HEK293 (cell line): Measurements from ENCODE around the gene ELMO1.

Source experiments
- CTCF ChIA-PET: fragments of 350-600 bp; formaldehyde crosslinking; extraction: SDS; loops from one replicate; lab custom pipeline; 2021; ENCODE audit warnings: antibody characterized with exemption; lab: Yijun Ruan, JAX
- POLR2A ChIA-PET: fragments of 300-600 bp; formaldehyde crosslinking; extraction: SDS; loops from one replicate; lab custom pipeline; 2020; ENCODE audit warnings: antibody characterized with exemption, inconsistent platforms; lab: Yijun Ruan, JAX
- H3K27ac ChIP-seq: fragments of 200-500 bp; sonication (Bioruptor generic); 2 replicates; pipeline ENCODE4 v1.5.1; 2014; ENCODE audit warnings: low read depth, low read length, control low read depth, inconsistent platforms; ENCODE audit errors: extremely low read depth
- H3K36me3 ChIP-seq, 2 experiments: fragments of 200-500 bp in 1 of 2; sonication (Bioruptor generic) in 1 of 2; 1 replicate in 1 of 2; 2 replicates in 1 of 2; pipeline ENCODE4 v1.5.1; 2014 to 2017; ENCODE audit warnings: inconsistent platforms in 2 of 2, low read length in 2 of 2; ENCODE audit not compliant: control insufficient read depth in 2 of 2, insufficient read depth in 1 of 2
- H3K4me1 ChIP-seq: fragments of 200-500 bp; sonication (Bioruptor generic); 2 replicates; pipeline ENCODE4 v1.5.1; 2014; ENCODE audit warnings: mild to moderate bottlenecking, low read length, inconsistent platforms; ENCODE audit not compliant: control insufficient read depth, insufficient read depth
- H3K4me3 ChIP-seq: 2 replicates; pipeline ENCODE4 v1.5.1; 2011; ENCODE audit warnings: low read depth, mild to moderate bottlenecking, control low read depth, low read length, moderate library complexity
- H3K9me3 ChIP-seq: fragments of 200-500 bp; sonication (Bioruptor generic); 2 replicates; pipeline ENCODE4 v1.5.1; 2014; ENCODE audit warnings: low read depth, low read length, inconsistent platforms; ENCODE audit not compliant: control insufficient read depth, insufficient read depth
- BCL11B ChIP-seq: fragments of 450-650 bp; formaldehyde crosslinking; IDR thresholded peaks from 2 replicates; pipeline ENCODE4 v1.5.1; 2016; ENCODE audit warnings: low read depth, missing biosample characterization, missing genetic modification characterization
- GFI1B ChIP-seq: fragments of 450-650 bp; formaldehyde crosslinking; IDR thresholded peaks from 2 replicates; pipeline ENCODE4 v1.5.1; 2016; ENCODE audit warnings: missing biosample characterization, missing genetic modification characterization
- HOXC10 ChIP-seq: sonication (generic); formaldehyde crosslinking; IDR thresholded peaks from 2 replicates; pipeline ENCODE4 v1.8.1; 2023; ENCODE audit warnings: mild to moderate bottlenecking, missing genetic modification reagents
- IKZF3 ChIP-seq: fragments of 450-650 bp; IDR thresholded peaks from 2 replicates; pipeline ENCODE4 v1.5.0; 2018; ENCODE audit warnings: missing biosample characterization, mild to moderate bottlenecking, missing genetic modification characterization, moderate library complexity
- KLF16 ChIP-seq: fragments of 450-650 bp; formaldehyde crosslinking; IDR thresholded peaks from 2 replicates; pipeline ENCODE4 v1.5.1; 2017; ENCODE audit warnings: missing biosample characterization, missing genetic modification characterization
- OSR2 ChIP-seq: fragments of 450-650 bp; formaldehyde crosslinking; IDR thresholded peaks from 2 replicates; pipeline ENCODE4 v1.5.1; 2016; ENCODE audit warnings: missing biosample characterization, missing genetic modification characterization
- SETDB1 ChIP-seq: IDR thresholded peaks from one replicate; pipeline ENCODE4 v1.6.1; 2017; ENCODE audit warnings: mild to moderate bottlenecking, low read length, moderate library complexity, mixed read lengths; ENCODE audit not compliant: insufficient read length
- SP3 ChIP-seq: fragments of 450-650 bp; formaldehyde crosslinking; IDR thresholded peaks from 2 replicates; pipeline ENCODE4 v1.5.1; 2016; ENCODE audit warnings: missing biosample characterization, missing genetic modification characterization
- TCF7L2 ChIP-seq: IDR thresholded peaks from 2 replicates; pipeline ENCODE4 v1.6.1; 2011; ENCODE audit warnings: low read depth, mild to moderate bottlenecking, inconsistent platforms, low read length, moderate library complexity, borderline replicate concordance
- TRIM28 ChIP-seq: IDR thresholded peaks from 2 replicates; pipeline ENCODE4 v1.6.1; 2011; ENCODE audit warnings: low read length, control low read depth, borderline replicate concordance
- YY1 ChIP-seq: fragments of 450-650 bp; formaldehyde crosslinking; IDR thresholded peaks from 2 replicates; pipeline ENCODE4 v1.5.1; 2018; ENCODE audit warnings: missing biosample characterization, missing genetic modification characterization
- ZNF155 ChIP-seq: fragments of 450-650 bp; formaldehyde crosslinking; IDR thresholded peaks from 2 replicates; pipeline ENCODE4 v1.5.1; 2016; ENCODE audit warnings: missing biosample characterization, missing genetic modification characterization
- ZNF169 ChIP-seq: fragments of 450-650 bp; formaldehyde crosslinking; IDR thresholded peaks from 2 replicates; pipeline ENCODE4 v1.5.1; 2016; ENCODE audit warnings: missing biosample characterization, missing genetic modification characterization
- ZNF184 ChIP-seq: fragments of 450-650 bp; IDR thresholded peaks from 2 replicates; pipeline ENCODE4 v1.5.1; 2018; ENCODE audit warnings: missing biosample characterization, mild to moderate bottlenecking, missing genetic modification characterization
- ZNF211 ChIP-seq: fragments of 450-650 bp; formaldehyde crosslinking; IDR thresholded peaks from 2 replicates; pipeline ENCODE4 v1.5.1; 2016; ENCODE audit warnings: low read depth, missing biosample characterization, missing genetic modification characterization
- ZNF274 ChIP-seq, 2 experiments: fragments of 200-500 bp in 1 of 2; fragments of 450-650 bp in 1 of 2; sonication (Bioruptor generic) in 1 of 2; formaldehyde crosslinking in 1 of 2; IDR thresholded peaks; 2 replicates each; pipeline versions ENCODE4 v1.5.1 to v1.6.1; 2014 to 2016; ENCODE audit warnings: borderline replicate concordance in 1 of 2, inconsistent platforms in 1 of 2, low read length in 1 of 2, missing biosample characterization in 1 of 2, missing genetic modification characterization in 1 of 2
- ZNF302 ChIP-seq: fragments of 450-650 bp; formaldehyde crosslinking; IDR thresholded peaks from 2 replicates; pipeline ENCODE4 v1.5.1; 2016; ENCODE audit warnings: missing biosample characterization, missing genetic modification characterization, low read depth
- ZNF324 ChIP-seq: fragments of 450-650 bp; formaldehyde crosslinking; IDR thresholded peaks from 2 replicates; pipeline ENCODE4 v1.5.1; 2016; ENCODE audit warnings: missing biosample characterization, missing genetic modification characterization
- ZNF341 ChIP-seq: fragments of 450-650 bp; formaldehyde crosslinking; IDR thresholded peaks from 2 replicates; pipeline ENCODE4; 2016; ENCODE audit warnings: low read depth, missing biosample characterization, missing genetic modification characterization
- ZNF354C ChIP-seq: fragments of 450-650 bp; formaldehyde crosslinking; IDR thresholded peaks from 2 replicates; pipeline ENCODE4 v1.5.1; 2016; ENCODE audit warnings: missing biosample characterization, missing genetic modification characterization, low read depth, borderline replicate concordance
- ZNF366 ChIP-seq: fragments of 450-650 bp; formaldehyde crosslinking; conservative IDR thresholded peaks from 2 replicates; pipeline ENCODE4 v1.5.1; 2016; ENCODE audit warnings: missing biosample characterization, missing genetic modification characterization
- ZNF426 ChIP-seq: fragments of 450-650 bp; formaldehyde crosslinking; IDR thresholded peaks from 2 replicates; pipeline ENCODE4 v1.5.1; 2017; ENCODE audit warnings: missing biosample characterization, missing genetic modification characterization, mild to moderate bottlenecking, inconsistent platforms, moderate library complexity
- ZNF530 ChIP-seq: fragments of 450-650 bp; formaldehyde crosslinking; IDR thresholded peaks from 2 replicates; pipeline ENCODE4 v1.5.1; 2016; ENCODE audit warnings: low read depth, missing biosample characterization, missing genetic modification characterization
- ZNF555 ChIP-seq: fragments of 450-650 bp; formaldehyde crosslinking; conservative IDR thresholded peaks from 2 replicates; pipeline ENCODE4 v1.5.1; 2017; ENCODE audit warnings: missing biosample characterization, mild to moderate bottlenecking, missing genetic modification characterization, inconsistent platforms
- ZNF558 ChIP-seq: fragments of 450-650 bp; formaldehyde crosslinking; IDR thresholded peaks from 2 replicates; pipeline ENCODE4 v1.5.1; 2016; ENCODE audit warnings: missing biosample characterization, missing genetic modification characterization
- ZNF561 ChIP-seq: fragments of 450-650 bp; IDR thresholded peaks from 2 replicates; pipeline ENCODE4 v1.5.1; 2018; ENCODE audit warnings: missing biosample characterization, missing genetic modification characterization, borderline replicate concordance
- ZNF571 ChIP-seq: fragments of 450-650 bp; formaldehyde crosslinking; IDR thresholded peaks from 2 replicates; pipeline ENCODE4 v1.5.0; 2017; ENCODE audit warnings: missing biosample characterization, missing genetic modification characterization
- ZNF791 ChIP-seq: fragments of 450-650 bp; formaldehyde crosslinking; IDR thresholded peaks from 2 replicates; pipeline ENCODE4 v1.5.1; 2016; ENCODE audit warnings: missing biosample characterization, missing genetic modification characterization
- TF ChIP-seq, protein P1 (sequence below): fragments of 450-650 bp; formaldehyde crosslinking; conservative IDR thresholded peaks from 2 replicates; pipeline ENCODE4 v1.5.1; 2016; ENCODE audit warnings: low read depth, missing biosample characterization, missing genetic modification characterization
- TF ChIP-seq, protein P2 (sequence below): fragments of 450-650 bp; formaldehyde crosslinking; IDR thresholded peaks from 2 replicates; pipeline ENCODE4 v1.5.1; 2016; ENCODE audit warnings: missing biosample characterization, missing genetic modification characterization, low read depth
- TF ChIP-seq, protein P3 (sequence below): fragments of 450-650 bp; formaldehyde crosslinking; IDR thresholded peaks from 2 replicates; pipeline ENCODE4 v1.5.1; 2016; ENCODE audit warnings: missing biosample characterization, missing genetic modification characterization

ELMO1 gene

DNA sequence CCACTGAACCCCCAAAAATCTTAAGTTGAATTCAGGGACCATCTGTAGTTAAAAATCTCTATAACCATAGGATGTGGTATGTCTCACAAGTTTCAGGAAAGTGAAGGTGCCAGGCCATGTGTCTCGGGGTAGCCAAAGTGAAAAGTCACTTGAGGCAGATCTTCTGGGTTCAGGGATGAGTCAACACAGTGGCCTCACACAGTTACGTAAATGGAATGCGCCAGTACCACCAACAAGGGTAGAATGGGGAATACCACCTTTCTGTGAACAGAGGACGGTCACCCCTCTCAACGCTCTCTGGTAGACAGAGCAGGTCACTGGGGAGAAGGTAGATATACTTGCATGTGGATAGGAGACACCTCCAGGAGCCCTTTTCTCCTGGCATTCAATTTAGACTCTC lies 71.4 kb downstream of the ELMO1 start:
- TF ChIP-seq, protein P1, sequence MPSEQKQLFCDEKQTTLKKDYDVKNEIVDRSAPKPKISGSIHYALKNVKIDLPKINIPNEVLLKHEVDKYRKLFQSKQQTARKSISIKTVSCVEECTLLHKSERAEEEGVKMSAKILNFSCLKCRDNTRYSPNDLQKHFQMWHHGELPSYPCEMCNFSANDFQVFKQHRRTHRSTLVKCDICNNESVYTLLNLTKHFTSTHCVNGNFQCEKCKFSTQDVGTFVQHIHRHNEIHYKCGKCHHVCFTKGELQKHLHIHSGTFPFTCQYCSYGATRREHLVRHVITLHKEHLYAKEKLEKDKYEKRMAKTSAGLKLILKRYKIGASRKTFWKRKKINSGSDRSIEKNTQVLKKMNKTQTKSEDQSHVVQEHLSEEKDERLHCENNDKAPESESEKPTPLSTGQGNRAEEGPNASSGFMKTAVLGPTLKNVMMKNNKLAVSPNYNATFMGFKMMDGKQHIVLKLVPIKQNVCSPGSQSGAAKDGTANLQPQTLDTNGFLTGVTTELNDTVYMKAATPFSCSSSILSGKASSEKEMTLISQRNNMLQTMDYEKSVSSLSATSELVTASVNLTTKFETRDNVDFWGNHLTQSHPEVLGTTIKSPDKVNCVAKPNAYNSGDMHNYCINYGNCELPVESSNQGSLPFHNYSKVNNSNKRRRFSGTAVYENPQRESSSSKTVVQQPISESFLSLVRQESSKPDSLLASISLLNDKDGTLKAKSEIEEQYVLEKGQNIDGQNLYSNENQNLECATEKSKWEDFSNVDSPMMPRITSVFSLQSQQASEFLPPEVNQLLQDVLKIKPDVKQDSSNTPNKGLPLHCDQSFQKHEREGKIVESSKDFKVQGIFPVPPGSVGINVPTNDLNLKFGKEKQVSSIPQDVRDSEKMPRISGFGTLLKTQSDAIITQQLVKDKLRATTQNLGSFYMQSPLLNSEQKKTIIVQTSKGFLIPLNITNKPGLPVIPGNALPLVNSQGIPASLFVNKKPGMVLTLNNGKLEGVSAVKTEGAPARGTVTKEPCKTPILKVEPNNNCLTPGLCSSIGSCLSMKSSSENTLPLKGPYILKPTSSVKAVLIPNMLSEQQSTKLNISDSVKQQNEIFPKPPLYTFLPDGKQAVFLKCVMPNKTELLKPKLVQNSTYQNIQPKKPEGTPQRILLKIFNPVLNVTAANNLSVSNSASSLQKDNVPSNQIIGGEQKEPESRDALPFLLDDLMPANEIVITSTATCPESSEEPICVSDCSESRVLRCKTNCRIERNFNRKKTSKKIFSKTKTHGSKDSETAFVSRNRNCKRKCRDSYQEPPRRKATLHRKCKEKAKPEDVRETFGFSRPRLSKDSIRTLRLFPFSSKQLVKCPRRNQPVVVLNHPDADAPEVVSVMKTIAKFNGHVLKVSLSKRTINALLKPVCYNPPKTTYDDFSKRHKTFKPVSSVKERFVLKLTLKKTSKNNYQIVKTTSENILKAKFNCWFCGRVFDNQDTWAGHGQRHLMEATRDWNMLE (tag by site-specific recombination): no peak
- TF ChIP-seq GFI1B (tag by site-specific recombination): no peak
- TF ChIP-seq ZNF354C (tag by site-specific recombination): no peak
- TF ChIP-seq YY1: no peak
- no peak for TF ChIP-seq OSR2 (tag by site-specific recombination)
- TF ChIP-seq ZNF184 (tag by site-specific recombination): no peak
- no peak for TF ChIP-seq ZNF302 (tag by site-specific recombination)
- TF ChIP-seq ZNF169 (tag by site-specific recombination): no peak
- no peak for TF ChIP-seq ZNF561
- no peak for TF ChIP-seq ZNF211 (tag by site-specific recombination)
- no peak for TF ChIP-seq ZNF366 (tag by site-specific recombination)
- TF ChIP-seq ZNF274 (IDR thresholded peaks at IDR 0.05; ENCODE audit: low read length): no peak
- no peak for TF ChIP-seq ZNF274 (tag by site-specific recombination; IDR thresholded peaks at IDR 0.05; ENCODE audit: borderline replicate concordance)
- no peak for TF ChIP-seq KLF16 (tag by site-specific recombination)
- no peak for TF ChIP-seq IKZF3 (tag by site-specific recombination)
- no peak for TF ChIP-seq HOXC10 (CRISPR knock-in tag)
- TF ChIP-seq ZNF324 (tag by site-specific recombination): no peak
- no peak for TF ChIP-seq ZNF530
- no peak for TF ChIP-seq ZNF558 (tag by site-specific recombination)
- TF ChIP-seq SP3: no peak
- ChIA-PET POLR2A (no interaction called here), CTCF (no interaction called here)
- H3K4me1 ChIP-seq: no peaks in the 10 kb centered on the region
- H3K9me3 ChIP-seq: no peaks in the 10 kb centered on the region
- no peak overlapping the region for H3K4me3 ChIP-seq
- no peaks in the 10 kb centered on the region for H3K36me3 ChIP-seq
- H3K27ac ChIP-seq: no peak overlapping the region

DNA sequence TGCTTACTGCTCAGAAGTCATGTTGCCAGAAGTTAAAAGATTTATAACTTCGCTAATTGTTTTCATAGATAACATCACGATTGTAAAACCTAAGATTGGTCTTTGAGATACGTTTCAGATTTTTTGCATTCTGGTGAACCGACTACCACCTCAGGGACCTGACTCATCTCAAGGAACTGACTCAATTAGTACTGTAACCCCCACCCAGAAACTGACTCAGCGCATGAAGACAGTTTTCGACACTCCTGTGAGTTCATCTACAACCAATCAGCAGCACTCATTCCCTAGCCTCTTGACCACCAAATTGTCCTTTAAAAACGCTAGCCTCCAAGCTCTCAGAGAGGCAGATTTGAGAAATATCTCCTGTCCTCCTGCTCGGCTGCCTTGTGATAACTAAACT lies 72.3 kb downstream of the ELMO1 start:
- Histone ChIP-seq H3K4me1 (no peaks in the 10 kb centered on the region), H3K36me3 (no peaks in the 10 kb centered on the region), H3K27ac (no peak overlapping the region), H3K9me3 (no peaks in the 10 kb centered on the region), H3K4me3 (no peak overlapping the region)
- POLR2A ChIA-PET: no interaction called here
- TF ChIP-seq, protein P2, sequence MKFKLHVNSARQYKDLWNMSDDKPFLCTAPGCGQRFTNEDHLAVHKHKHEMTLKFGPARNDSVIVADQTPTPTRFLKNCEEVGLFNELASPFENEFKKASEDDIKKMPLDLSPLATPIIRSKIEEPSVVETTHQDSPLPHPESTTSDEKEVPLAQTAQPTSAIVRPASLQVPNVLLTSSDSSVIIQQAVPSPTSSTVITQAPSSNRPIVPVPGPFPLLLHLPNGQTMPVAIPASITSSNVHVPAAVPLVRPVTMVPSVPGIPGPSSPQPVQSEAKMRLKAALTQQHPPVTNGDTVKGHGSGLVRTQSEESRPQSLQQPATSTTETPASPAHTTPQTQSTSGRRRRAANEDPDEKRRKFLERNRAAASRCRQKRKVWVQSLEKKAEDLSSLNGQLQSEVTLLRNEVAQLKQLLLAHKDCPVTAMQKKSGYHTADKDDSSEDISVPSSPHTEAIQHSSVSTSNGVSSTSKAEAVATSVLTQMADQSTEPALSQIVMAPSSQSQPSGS (tag by site-specific recombination): no peak
- TF ChIP-seq TRIM28: peak; percentile 75; the same call in 1 of the 2 replicates
- TF ChIP-seq, protein P3, sequence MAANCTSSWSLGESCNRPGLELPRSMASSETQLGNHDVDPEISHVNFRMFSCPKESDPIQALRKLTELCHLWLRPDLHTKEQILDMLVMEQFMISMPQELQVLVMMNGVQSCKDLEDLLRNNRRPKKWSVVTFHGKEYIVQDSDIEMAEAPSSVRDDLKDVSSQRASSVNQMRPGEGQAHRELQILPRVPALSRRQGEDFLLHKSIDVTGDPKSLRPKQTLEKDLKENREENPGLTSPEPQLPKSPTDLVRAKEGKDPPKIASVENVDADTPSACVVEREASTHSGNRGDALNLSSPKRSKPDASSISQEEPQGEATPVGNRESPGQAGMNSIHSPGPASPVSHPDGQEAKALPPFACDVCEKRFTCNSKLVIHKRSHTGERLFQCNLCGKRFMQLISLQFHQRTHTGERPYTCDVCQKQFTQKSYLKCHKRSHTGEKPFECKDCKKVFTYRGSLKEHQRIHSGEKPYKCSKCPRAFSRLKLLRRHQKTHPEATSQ (tag by site-specific recombination): no peak
- TF ChIP-seq ZNF426 (tag by site-specific recombination): no peak
- TF ChIP-seq BCL11B (tag by site-specific recombination): no peak
- TF ChIP-seq SETDB1: peak; percentile 56
- no peak for TF ChIP-seq ZNF341
- no peak for TF ChIP-seq ZNF791 (tag by site-specific recombination)
- TF ChIP-seq ZNF155: no peak
- TF ChIP-seq ZNF555: no peak
- no peak for TF ChIP-seq ZNF571 (tag by site-specific recombination)
- TF ChIP-seq TCF7L2: no peak
- CTCF ChIA-PET: no interaction called here
